Chondrocyte (in vitro differentiated cells): ENCODE measurements around the gene SMOC2. TPM values are rescaled to one million over a fixed set of nuclear protein-coding genes. Genes with fewer than 3 reads are reported as not detected.
"Not testable (repeated sequence)": the region's sequence is repeated elsewhere in the genome, so short reads cannot be mapped to it uniquely, and the experiment has no call there.

ENCODE experiments used
- DNase-seq: peaks from one replicate; pipeline ENCODE4 v3.0.0; 2021; ENCODE audit warnings: mixed read lengths, low spot score
- H3K27ac Mint-ChIP-seq: one replicate; pipeline ENCODE4 v1.8.0; 2021; ENCODE audit warnings: mild to moderate bottlenecking, moderate library complexity, mixed read lengths; ENCODE audit not compliant: unreplicated experiment
- H3K27me3 Mint-ChIP-seq: 2 replicates; pipeline ENCODE4 v1.8.0; 2021; ENCODE audit warnings: low read depth, mixed read lengths
- H3K36me3 Mint-ChIP-seq: 2 replicates; pipeline ENCODE4 v1.8.0; 2021; ENCODE audit warnings: low read depth, mixed read lengths
- H3K4me1 Mint-ChIP-seq: 2 replicates; pipeline ENCODE4 v1.8.0; 2021; ENCODE audit warnings: low read depth, mild to moderate bottlenecking, mixed read lengths
- H3K4me3 Mint-ChIP-seq: one replicate; pipeline ENCODE4 v1.8.0; 2021; ENCODE audit warnings: mild to moderate bottlenecking, moderate library complexity, mixed read lengths; ENCODE audit not compliant: unreplicated experiment
- H3K9me3 Mint-ChIP-seq: 2 replicates; pipeline ENCODE4 v1.8.0; 2021; ENCODE audit warnings: low read depth, mixed read lengths
- total RNA-seq: library from RNA; stranded (reverse); gene quantifications from 3 replicates; pipeline ENCODE4 v1.2.1, GENCODE V29; 2021
- TF ChIP-seq, protein P1 (sequence below): fragments of 200-600 bp; sonication (generic); IDR thresholded peaks from 2 replicates; pipeline ENCODE4 v1.5.0; 2021; ENCODE audit warnings: antibody characterized with exemption, mild to moderate bottlenecking, moderate library complexity

SMOC2 gene
- total RNA-seq, 1 donor from 2014 or later = 148 TPM

DNA sequence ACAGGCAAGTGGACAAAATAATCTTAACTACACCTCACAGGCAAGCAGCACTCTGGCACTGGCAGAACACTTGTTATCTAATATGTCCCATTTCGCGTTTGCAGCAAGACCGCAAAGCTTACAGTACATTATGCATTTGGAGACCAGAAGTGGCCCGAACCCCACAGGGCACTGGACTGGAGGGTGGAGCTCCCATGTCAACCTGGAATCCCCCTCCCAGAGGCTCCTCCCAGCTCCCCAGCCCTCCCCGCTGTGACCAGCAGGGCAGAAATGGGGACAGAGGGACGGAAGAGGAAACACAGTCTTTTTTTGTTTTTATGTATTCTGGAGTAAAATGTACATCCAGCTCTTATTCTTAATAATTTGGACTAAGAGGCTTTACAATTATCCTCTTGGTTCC is 263.7 kb downstream of the SMOC2 start:
- H3K36me3 Mint-ChIP-seq = no peaks in the 10 kb centered on the region

DNA sequence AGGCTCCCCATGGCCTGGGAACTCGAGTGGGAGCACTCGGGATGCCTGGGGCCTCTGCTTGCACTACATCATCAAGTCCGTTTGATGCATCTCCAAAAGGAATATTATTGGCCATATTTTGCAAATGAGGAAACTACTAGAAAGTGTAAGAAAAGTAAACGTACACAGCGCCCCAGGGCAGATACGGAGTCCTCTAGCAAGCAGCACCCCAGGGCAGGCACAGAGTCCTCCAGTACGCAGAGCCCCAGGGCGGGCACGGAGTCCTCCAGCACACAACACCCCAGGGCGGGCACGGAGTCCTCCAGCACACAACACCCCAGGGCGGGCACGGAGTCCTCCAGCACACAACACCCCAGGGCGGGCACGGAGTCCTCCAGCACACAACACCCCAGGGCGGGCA is 264.3 kb downstream of the SMOC2 start:
- not testable (repeated sequence) for H3K27me3 Mint-ChIP-seq, H3K4me3 Mint-ChIP-seq, H3K36me3 Mint-ChIP-seq, H3K9me3 Mint-ChIP-seq, DNase-seq, H3K27ac Mint-ChIP-seq
- peaks cover 37% of the 10 kb centered on the region for H3K4me1 Mint-ChIP-seq

More for the DNA sequence above, 263.7 kb downstream of the SMOC2 start:
- no peak overlapping the region for H3K27ac Mint-ChIP-seq
- DNase-seq = no peak
- H3K9me3 Mint-ChIP-seq = no peaks in the 10 kb centered on the region
- peaks cover 4% of the 10 kb centered on the region for H3K27me3 Mint-ChIP-seq
- TF ChIP-seq, protein P1, sequence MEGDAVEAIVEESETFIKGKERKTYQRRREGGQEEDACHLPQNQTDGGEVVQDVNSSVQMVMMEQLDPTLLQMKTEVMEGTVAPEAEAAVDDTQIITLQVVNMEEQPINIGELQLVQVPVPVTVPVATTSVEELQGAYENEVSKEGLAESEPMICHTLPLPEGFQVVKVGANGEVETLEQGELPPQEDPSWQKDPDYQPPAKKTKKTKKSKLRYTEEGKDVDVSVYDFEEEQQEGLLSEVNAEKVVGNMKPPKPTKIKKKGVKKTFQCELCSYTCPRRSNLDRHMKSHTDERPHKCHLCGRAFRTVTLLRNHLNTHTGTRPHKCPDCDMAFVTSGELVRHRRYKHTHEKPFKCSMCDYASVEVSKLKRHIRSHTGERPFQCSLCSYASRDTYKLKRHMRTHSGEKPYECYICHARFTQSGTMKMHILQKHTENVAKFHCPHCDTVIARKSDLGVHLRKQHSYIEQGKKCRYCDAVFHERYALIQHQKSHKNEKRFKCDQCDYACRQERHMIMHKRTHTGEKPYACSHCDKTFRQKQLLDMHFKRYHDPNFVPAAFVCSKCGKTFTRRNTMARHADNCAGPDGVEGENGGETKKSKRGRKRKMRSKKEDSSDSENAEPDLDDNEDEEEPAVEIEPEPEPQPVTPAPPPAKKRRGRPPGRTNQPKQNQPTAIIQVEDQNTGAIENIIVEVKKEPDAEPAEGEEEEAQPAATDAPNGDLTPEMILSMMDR = no peak
- H3K4me1 Mint-ChIP-seq = peaks cover 42% of the 10 kb centered on the region
- no peak overlapping the region for H3K4me3 Mint-ChIP-seq

DNA sequence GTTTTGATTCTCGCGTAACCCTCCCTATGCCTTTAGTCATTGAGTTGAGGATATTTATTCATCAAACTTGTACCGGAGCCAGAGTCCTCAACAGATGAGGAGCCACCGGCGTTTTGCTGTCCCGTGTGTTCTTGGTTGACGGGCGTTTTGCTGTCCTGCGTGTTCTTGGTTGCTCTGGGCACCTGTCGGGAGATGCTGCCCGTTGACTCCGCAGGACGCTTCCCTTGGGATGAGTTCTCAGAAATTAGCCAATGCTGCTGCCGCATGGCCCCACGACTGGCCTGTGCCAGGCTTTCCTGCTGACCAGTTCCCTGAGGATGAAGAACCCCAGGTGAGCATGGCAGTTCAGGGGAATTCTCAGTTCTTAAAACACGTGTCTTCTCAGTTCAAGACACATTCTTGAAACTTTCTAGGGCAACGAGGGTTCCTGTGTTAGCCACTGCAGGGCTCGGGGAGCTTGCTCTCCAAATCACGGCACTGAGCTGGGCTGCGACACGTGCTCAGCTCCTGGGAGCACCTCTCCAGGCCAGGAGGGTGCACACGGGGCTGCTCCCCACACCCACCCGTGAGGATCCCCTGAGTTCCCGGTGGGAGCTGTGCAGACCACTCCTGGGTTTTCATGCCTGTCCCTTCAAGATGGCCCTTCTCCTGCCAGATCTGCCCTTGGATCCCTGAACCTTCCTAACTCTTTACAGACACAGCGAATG is 265.6 kb downstream of the SMOC2 start:
- no peak overlapping the region for H3K27ac Mint-ChIP-seq
- TF ChIP-seq, protein P1 = no peak
- no peak for DNase-seq
- H3K4me1 Mint-ChIP-seq = peaks cover 38% of the 10 kb centered on the region
- no peaks in the 10 kb centered on the region for H3K9me3 Mint-ChIP-seq
- H3K27me3 Mint-ChIP-seq = peaks cover 9% of the 10 kb centered on the region
- no peak overlapping the region for H3K4me3 Mint-ChIP-seq
- H3K36me3 Mint-ChIP-seq = no peaks in the 10 kb centered on the region

DNA sequence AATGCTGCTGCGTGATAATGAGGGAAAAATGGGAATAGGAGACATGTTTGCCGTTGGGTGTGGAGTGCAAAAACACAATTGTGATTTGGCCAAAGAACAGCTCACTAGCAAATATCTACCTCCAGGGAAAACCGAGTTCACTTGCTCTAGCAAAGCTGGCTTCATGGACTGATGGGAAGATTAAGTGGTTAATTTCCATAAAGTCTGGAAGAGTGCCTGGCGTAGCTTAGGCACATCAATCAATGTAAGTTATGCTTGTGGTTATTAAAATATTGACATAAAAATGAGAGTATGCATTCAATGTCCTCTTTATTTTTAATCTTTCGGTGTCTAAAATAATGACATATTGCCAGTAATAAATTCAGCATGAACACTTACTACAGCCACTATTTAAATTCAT is 267.5 kb downstream of the SMOC2 start:
- H3K27me3 Mint-ChIP-seq = peaks cover 14% of the 10 kb centered on the region
- H3K4me1 Mint-ChIP-seq = peaks cover 34% of the 10 kb centered on the region
- DNase-seq = no peak
- H3K36me3 Mint-ChIP-seq = no peaks in the 10 kb centered on the region
- TF ChIP-seq, protein P1 = no peak
- no peak overlapping the region for H3K4me3 Mint-ChIP-seq
- H3K9me3 Mint-ChIP-seq = no peaks in the 10 kb centered on the region
- no peak overlapping the region for H3K27ac Mint-ChIP-seq

DNA sequence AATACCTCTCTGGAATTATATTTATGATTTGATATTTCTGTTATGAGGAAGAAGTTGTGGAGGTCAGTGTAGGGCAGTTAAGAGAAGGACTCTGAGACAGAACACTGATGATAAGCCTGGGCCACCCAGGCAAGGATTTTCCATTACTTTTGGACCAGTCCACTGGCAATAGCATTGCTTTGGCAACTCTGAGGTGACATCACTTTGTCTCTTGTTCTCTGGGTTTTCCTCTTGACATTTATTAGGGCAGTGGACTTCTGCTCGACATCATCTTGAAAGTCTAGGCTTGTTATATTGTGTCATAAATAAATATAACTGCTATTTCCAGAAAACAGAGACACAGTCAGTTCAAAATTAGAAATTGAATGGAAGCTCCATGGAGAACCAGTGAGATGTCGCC is 268.0 kb downstream of the SMOC2 start:
- peaks cover 14% of the 10 kb centered on the region for H3K27me3 Mint-ChIP-seq
- no peak overlapping the region for H3K4me3 Mint-ChIP-seq
- H3K4me1 Mint-ChIP-seq = peaks cover 30% of the 10 kb centered on the region
- no peak overlapping the region for H3K27ac Mint-ChIP-seq
- no peaks in the 10 kb centered on the region for H3K36me3 Mint-ChIP-seq
- DNase-seq = no peak
- no peaks in the 10 kb centered on the region for H3K9me3 Mint-ChIP-seq
- TF ChIP-seq, protein P1 = no peak

DNA sequence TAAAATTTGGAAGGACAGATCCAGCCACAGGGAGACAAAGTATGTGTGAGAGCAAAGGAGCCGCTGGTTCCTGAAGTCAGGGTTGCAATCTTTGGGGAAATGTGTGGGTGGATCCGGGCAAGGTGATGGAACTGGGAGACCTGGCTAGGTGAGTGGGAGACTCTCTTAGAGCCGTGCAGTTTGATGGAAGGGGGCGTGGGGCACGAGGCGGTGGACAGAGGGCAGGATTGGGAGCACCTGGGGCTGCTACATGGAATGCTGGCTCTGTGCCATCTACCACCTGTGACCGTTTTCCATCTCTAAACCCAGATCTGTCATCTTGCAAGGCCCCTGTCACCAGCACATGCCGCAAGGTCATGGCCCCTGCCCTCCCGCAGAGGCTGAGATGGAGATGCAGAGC is 268.4 kb downstream of the SMOC2 start:
- Mint-ChIP-seq H3K36me3 (no peaks in the 10 kb centered on the region), H3K4me1 (peaks cover 27% of the 10 kb centered on the region), H3K27me3 (peaks cover 14% of the 10 kb centered on the region), H3K4me3 (no peak overlapping the region), H3K9me3 (no peaks in the 10 kb centered on the region), H3K27ac (no peak overlapping the region)
- TF ChIP-seq, protein P1 = no peak
- no peak for DNase-seq
